ENCODE data around the gene MYLK3.
A peak's percentile ranks its signal among the peaks of the same experiment; 100 is the strongest.

The MYLK3 gene

GRCh38 chr16:46731691-46732555 is 16.2 kb downstream of the MYLK3 start:
- Mint-ChIP-seq H3K27ac (no peak overlapping the region), H3K4me3 (no peak overlapping the region), H3K27me3 (ENCODE audit: low read depth, poor library complexity) (peaks cover 85% of the 10 kb centered on the region), H3K36me3 (ENCODE audit: low read depth) (no peaks in the 10 kb centered on the region), H3K4me1 (no peaks in the 10 kb centered on the region), H3K9me3 (no peaks in the 10 kb centered on the region)
- DNase-seq: no peak
- TF ChIP-seq CTCF (IDR thresholded peaks at IDR 0.05): no peak

GRCh38 chr16:46730801-46731690 is 17.1 kb downstream of the MYLK3 start:
- no peak for DNase-seq
- H3K27me3 Mint-ChIP-seq (ENCODE audit: low read depth, poor library complexity): peaks cover 79% of the 10 kb centered on the region
- no peaks in the 10 kb centered on the region for H3K4me1 Mint-ChIP-seq
- no peaks in the 10 kb centered on the region for H3K36me3 Mint-ChIP-seq (ENCODE audit: low read depth)
- TF ChIP-seq CTCF (IDR thresholded peaks at IDR 0.05): no peak
- H3K4me3 Mint-ChIP-seq: no peak overlapping the region
- H3K27ac Mint-ChIP-seq: peak overlapping the region; percentile 47
- H3K9me3 Mint-ChIP-seq: peaks cover 4% of the 10 kb centered on the region

GRCh38 chr16:46730126-46730525 is 18.0 kb downstream of the MYLK3 start:
- TF ChIP-seq CTCF (IDR thresholded peaks at IDR 0.05): no peak
- H3K27ac Mint-ChIP-seq: no peak overlapping the region
- no peak for DNase-seq
- H3K9me3 Mint-ChIP-seq: peaks cover 11% of the 10 kb centered on the region
- H3K36me3 Mint-ChIP-seq (ENCODE audit: low read depth): no peaks in the 10 kb centered on the region
- no peaks in the 10 kb centered on the region for H3K4me1 Mint-ChIP-seq
- peaks cover 72% of the 10 kb centered on the region for H3K27me3 Mint-ChIP-seq (ENCODE audit: low read depth, poor library complexity)
- H3K4me3 Mint-ChIP-seq: no peak overlapping the region

- H3K9me3 Mint-ChIP-seq: peaks cover 16% of the 10 kb centered on the region
- no peaks in the 10 kb centered on the region for H3K36me3 Mint-ChIP-seq (ENCODE audit: low read depth)
- no peak overlapping the region for H3K4me3 Mint-ChIP-seq
- no peaks in the 10 kb centered on the region for H3K4me1 Mint-ChIP-seq
- no peak overlapping the region for H3K27ac Mint-ChIP-seq
- TF ChIP-seq CTCF (IDR thresholded peaks at IDR 0.05): no peak
- DNase-seq: no peak
- peaks cover 68% of the 10 kb centered on the region for H3K27me3 Mint-ChIP-seq (ENCODE audit: low read depth, poor library complexity)
Measured at GRCh38 chr16:46729326-46729995, 18.7 kb downstream of the MYLK3 start.

GRCh38 chr16:46728806-46729205 is 19.3 kb downstream of the MYLK3 start:
- DNase-seq: no peak
- H3K4me1 Mint-ChIP-seq: no peaks in the 10 kb centered on the region
- no peak overlapping the region for H3K4me3 Mint-ChIP-seq
- peaks cover 21% of the 10 kb centered on the region for H3K9me3 Mint-ChIP-seq
- no peaks in the 10 kb centered on the region for H3K36me3 Mint-ChIP-seq (ENCODE audit: low read depth)
- no peak for TF ChIP-seq CTCF (IDR thresholded peaks at IDR 0.05)
- H3K27ac Mint-ChIP-seq: no peak overlapping the region
- peaks cover 64% of the 10 kb centered on the region for H3K27me3 Mint-ChIP-seq (ENCODE audit: low read depth, poor library complexity)

Measured in nephron progenitor cell (in vitro differentiated cells).